Caco-2 (cell line): Measurements from ENCODE around the gene HPCA. TPM values are rescaled to one million over a fixed set of nuclear protein-coding genes. Genes with fewer than 3 reads are reported as not detected.

Source experiments
- BruUV-seq: library from RNA; stranded (reverse); fragments of 400-500 nt; replicated peaks from 2 replicates; lab custom pipeline; 2021; lab: Mats Ljungman, UMichigan
- CTCF ChIA-PET: fragments of 300-600 bp; sonication (Branson Sonifier 250); formaldehyde crosslinking; loops from one replicate; lab custom pipeline; 2022; ENCODE audit warnings: antibody characterized with exemption; lab: Charles Lee
- POLR2A ChIA-PET: fragments of 300-600 bp; sonication (Branson Sonifier 250); formaldehyde crosslinking; loops from one replicate; lab custom pipeline; 2022; ENCODE audit warnings: antibody characterized with exemption; lab: Charles Lee
- DNase-seq, 2 experiments: peaks; one replicate each; pipeline versions ENCODE4 v3.0.0 to v3.0.0-alpha.2; 2020 to 2022
- H3K27me3 ChIP-seq: replicated peaks from 2 replicates; pipeline ENCODE4 v1.6.0; 2011; ENCODE audit warnings: low read length; ENCODE audit not compliant: control insufficient read depth, insufficient read depth
- H3K36me3 ChIP-seq: 2 replicates; pipeline ENCODE4 v1.5.1; 2011; ENCODE audit warnings: low read length; ENCODE audit not compliant: control insufficient read depth, insufficient read depth
- H3K4me1 ChIP-seq: fragments of 250-450 bp; sonication (Bioruptor Pico); 2 replicates; pipeline ENCODE4 v1.5.1; 2020; ENCODE audit warnings: mild to moderate bottlenecking
- H3K4me3 ChIP-seq: 2 replicates; pipeline ENCODE4 v1.5.1; 2011; ENCODE audit warnings: low read depth, mild to moderate bottlenecking, control low read depth, low read length
- H3K9me3 ChIP-seq: fragments of 250-450 bp; sonication (Bioruptor Pico); 2 replicates; pipeline ENCODE4 v1.5.1; 2020; ENCODE audit warnings: mild to moderate bottlenecking, moderate library complexity
- H3K27ac Mint-ChIP-seq: one replicate; pipeline ENCODE4 v1.8.0; 2022; ENCODE audit warnings: mixed read lengths; ENCODE audit not compliant: unreplicated experiment
- H3K27me3 Mint-ChIP-seq: one replicate; pipeline ENCODE4 v1.8.0; 2022; ENCODE audit warnings: mixed read lengths; ENCODE audit not compliant: insufficient read depth, unreplicated experiment
- H3K36me3 Mint-ChIP-seq: one replicate; pipeline ENCODE4 v1.8.0; 2022; ENCODE audit warnings: mild to moderate bottlenecking, mixed read lengths; ENCODE audit not compliant: insufficient read depth, unreplicated experiment
- H3K4me1 Mint-ChIP-seq: one replicate; pipeline ENCODE4 v1.8.0; 2022; ENCODE audit warnings: low read depth, mixed read lengths; ENCODE audit not compliant: unreplicated experiment
- H3K4me3 Mint-ChIP-seq: one replicate; pipeline ENCODE4 v1.8.0; 2022; ENCODE audit warnings: mild to moderate bottlenecking, moderate library complexity, mixed read lengths; ENCODE audit not compliant: unreplicated experiment
- H3K9me3 Mint-ChIP-seq: one replicate; pipeline ENCODE4 v1.8.0; 2022; ENCODE audit warnings: mixed read lengths; ENCODE audit not compliant: unreplicated experiment
- intact Hi-C: fragments of 100-400 bp; cut with micrococcal nuclease; formaldehyde crosslinking; loops from one replicate; pipeline ENCODE4 v1.10.0; 2022; ENCODE audit not compliant: unreplicated experiment
- total RNA-seq: library from RNA; stranded (reverse); gene quantifications from 2 replicates; pipeline ENCODE4 v1.2.3, GENCODE V29; 2022
- TF ChIP-seq, protein P1 (sequence below), 2 experiments: fragments of 200-600 bp in 1 of 2; IDR thresholded peaks; 1 replicate in 1 of 2; 2 replicates in 1 of 2; pipeline versions ENCODE4 v1.5.1 to v1.8.0; 2011 to 2022; ENCODE audit warnings: antibody characterized with exemption in 1 of 2, control low read depth in 1 of 2, inconsistent platforms in 1 of 2, low read depth in 1 of 2, low read length in 1 of 2, mild to moderate bottlenecking in 1 of 2, moderate library complexity in 1 of 2; ENCODE audit not compliant: insufficient read depth in 1 of 2, severe bottlenecking in 1 of 2, unreplicated experiment in 1 of 2

Gene HPCA
- total RNA-seq, 1 experiment from 2014 or later, result not detected

DNA sequence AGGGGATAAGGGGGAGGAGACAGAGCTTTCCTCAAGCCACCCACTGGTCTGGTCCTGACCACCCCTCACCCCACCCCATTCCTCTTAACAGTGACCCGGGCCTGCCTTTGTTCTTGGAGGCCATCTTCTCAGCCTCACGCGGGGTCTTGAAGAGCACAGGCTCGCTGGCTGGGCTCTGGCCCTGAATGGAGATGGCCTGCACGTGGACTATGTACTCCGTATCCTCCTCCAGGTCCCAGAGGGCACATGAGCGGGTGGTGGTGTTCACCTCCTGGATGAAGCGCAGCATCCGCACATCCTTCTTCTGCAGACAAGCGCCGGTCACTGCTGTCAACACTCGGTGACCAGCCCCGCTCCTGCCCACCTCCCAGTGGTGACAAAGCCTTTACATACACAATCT is 18.2 kb upstream of the HPCA start:
- Histone ChIP-seq H3K4me1 (no peaks in the 10 kb centered on the region), H3K9me3 (no peaks in the 10 kb centered on the region), H3K27me3 (no peaks in the 10 kb centered on the region; the same call in 1 of the 2 replicates), H3K4me3 (no peak overlapping the region), H3K36me3 (no peaks in the 10 kb centered on the region)
- no peak overlapping the region for H3K4me3 Mint-ChIP-seq
- DNase-seq, result no peak
- intact Hi-C loops, result no loop called here
- no peaks in the 10 kb centered on the region for H3K9me3 Mint-ChIP-seq
- no peaks in the 10 kb centered on the region for H3K27me3 Mint-ChIP-seq
- H3K4me1 Mint-ChIP-seq, result peaks cover 10% of the 10 kb centered on the region
- H3K27ac Mint-ChIP-seq, result no peak overlapping the region
- ChIA-PET CTCF (no interaction called here), POLR2A (no interaction called here)
- TF ChIP-seq, protein P1, sequence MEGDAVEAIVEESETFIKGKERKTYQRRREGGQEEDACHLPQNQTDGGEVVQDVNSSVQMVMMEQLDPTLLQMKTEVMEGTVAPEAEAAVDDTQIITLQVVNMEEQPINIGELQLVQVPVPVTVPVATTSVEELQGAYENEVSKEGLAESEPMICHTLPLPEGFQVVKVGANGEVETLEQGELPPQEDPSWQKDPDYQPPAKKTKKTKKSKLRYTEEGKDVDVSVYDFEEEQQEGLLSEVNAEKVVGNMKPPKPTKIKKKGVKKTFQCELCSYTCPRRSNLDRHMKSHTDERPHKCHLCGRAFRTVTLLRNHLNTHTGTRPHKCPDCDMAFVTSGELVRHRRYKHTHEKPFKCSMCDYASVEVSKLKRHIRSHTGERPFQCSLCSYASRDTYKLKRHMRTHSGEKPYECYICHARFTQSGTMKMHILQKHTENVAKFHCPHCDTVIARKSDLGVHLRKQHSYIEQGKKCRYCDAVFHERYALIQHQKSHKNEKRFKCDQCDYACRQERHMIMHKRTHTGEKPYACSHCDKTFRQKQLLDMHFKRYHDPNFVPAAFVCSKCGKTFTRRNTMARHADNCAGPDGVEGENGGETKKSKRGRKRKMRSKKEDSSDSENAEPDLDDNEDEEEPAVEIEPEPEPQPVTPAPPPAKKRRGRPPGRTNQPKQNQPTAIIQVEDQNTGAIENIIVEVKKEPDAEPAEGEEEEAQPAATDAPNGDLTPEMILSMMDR (IDR thresholded peaks at IDR 0.05; ENCODE audit: insufficient read depth in 1 of 2, low read depth in 1 of 2, low read length in 1 of 2, severe bottlenecking in 1 of 2, unreplicated experiment in 1 of 2), result no peak
- peaks cover 11% of the 10 kb centered on the region for H3K36me3 Mint-ChIP-seq
- no TSS peak for BruUV-seq

DNA sequence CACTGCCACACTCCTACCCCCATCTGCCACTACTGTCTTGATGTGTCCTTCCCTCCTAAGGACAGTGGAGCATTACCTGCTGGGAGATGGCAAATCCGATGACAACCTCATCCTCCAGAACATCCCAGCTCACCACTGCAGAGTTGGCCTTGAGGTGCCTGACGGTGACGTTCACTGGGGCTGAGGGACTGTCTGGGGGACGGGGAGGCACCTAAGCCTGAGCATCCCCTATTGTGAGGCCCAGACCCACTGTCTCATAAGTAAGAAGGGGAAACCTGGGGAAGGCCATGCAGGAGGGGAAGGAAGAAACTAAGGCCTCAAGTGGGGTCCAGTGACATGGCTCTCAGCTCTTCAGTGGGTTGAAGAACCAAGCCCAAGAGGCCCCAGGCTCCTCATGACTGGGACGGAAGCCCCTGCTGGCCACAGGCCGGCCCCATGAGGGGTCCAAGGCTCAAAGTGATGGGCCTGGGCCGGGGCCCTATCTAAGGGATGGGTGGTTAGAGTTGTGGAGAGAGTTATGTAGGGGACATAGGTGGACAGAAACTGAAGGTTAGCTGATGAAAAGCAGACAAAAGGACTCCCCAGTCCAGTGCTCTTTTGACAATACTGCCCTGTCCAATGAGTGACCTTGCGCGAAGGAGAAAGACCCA is 17.4 kb upstream of the HPCA start:
- CTCF ChIA-PET, result no interaction called here
- no peaks in the 10 kb centered on the region; the same call in 1 of the 2 replicates for H3K27me3 ChIP-seq
- Mint-ChIP-seq H3K36me3 (peaks cover 11% of the 10 kb centered on the region), H3K27ac (no peak overlapping the region), H3K4me1 (peaks cover 10% of the 10 kb centered on the region), H3K4me3 (peak overlapping the region; percentile 72), H3K27me3 (no peaks in the 10 kb centered on the region), H3K9me3 (no peaks in the 10 kb centered on the region)
- no peaks in the 10 kb centered on the region for H3K9me3 ChIP-seq
- POLR2A ChIA-PET, result no interaction called here
- BruUV-seq, result no TSS peak
- TF ChIP-seq, protein P1 (IDR thresholded peaks at IDR 0.05; ENCODE audit: insufficient read depth in 1 of 2, low read depth in 1 of 2, low read length in 1 of 2, severe bottlenecking in 1 of 2, unreplicated experiment in 1 of 2), result no peak
- no peak for DNase-seq
- no peak overlapping the region for H3K4me3 ChIP-seq
- H3K4me1 ChIP-seq, result no peaks in the 10 kb centered on the region
- no peaks in the 10 kb centered on the region for H3K36me3 ChIP-seq
- intact Hi-C loops, result no loop called here

DNA sequence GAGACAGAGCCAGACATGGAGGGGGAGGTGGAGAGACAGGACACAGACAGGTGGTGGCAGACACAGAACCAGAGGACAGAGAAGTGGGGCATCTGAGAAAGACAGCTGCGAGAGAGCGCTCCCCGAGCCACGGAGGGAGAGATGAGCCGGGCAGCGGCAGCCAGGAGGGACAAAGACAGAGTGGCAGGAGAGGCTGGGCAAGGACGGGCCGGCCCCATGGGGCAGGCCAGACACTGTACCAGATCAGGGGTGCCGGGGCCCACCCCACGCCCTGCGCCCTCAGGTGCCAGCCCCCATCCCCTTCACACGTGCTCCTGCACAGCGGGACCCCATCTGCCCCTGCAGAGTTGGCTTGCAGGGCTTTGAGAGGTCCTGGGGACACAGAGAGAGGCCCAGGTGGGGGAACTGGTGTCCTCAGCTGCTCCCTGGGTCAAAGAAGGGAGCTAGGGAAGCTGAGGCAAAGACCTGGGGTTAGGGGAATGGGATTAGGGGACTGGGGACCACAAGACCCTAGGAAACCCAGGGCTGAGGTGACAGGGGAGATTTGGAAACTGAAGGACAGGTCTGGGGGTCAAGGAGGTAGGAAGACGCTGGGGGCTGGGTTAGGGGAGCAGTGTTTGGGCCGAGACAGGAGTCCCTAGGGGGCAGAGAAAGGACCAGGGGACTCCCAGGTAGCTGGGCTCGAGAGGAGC is 16.2 kb upstream of the HPCA start:
- no peaks in the 10 kb centered on the region; the same call in 1 of the 2 replicates for H3K27me3 ChIP-seq
- Mint-ChIP-seq H3K27ac (no peak overlapping the region), H3K4me1 (peaks cover 12% of the 10 kb centered on the region), H3K36me3 (peaks cover 7% of the 10 kb centered on the region), H3K9me3 (no peaks in the 10 kb centered on the region), H3K4me3 (peak overlapping the region; percentile 72), H3K27me3 (no peaks in the 10 kb centered on the region)
- CTCF ChIA-PET, result no interaction called here
- no peaks in the 10 kb centered on the region for H3K9me3 ChIP-seq
- H3K4me3 ChIP-seq, result peak overlapping the region; percentile 28
- no peaks in the 10 kb centered on the region for H3K4me1 ChIP-seq
- POLR2A ChIA-PET, result no interaction called here
- no peak for DNase-seq
- TF ChIP-seq, protein P1 (IDR thresholded peaks at IDR 0.05; ENCODE audit: insufficient read depth in 1 of 2, low read depth in 1 of 2, low read length in 1 of 2, severe bottlenecking in 1 of 2, unreplicated experiment in 1 of 2), result no peak
- no peaks in the 10 kb centered on the region for H3K36me3 ChIP-seq
- intact Hi-C loops, result no loop called here
- BruUV-seq, result no TSS peak
